Muscle of leg (tissue), 11 donors: ENCODE measurements around the gene NCS1. TPM values are rescaled to one million over a fixed set of nuclear protein-coding genes. Genes with fewer than 3 reads are reported as not detected.

Experiments used
- DNase-seq: peaks from one replicate; pipeline ENCODE4 v3.0.0; 2013
- H3K27ac ChIP-seq: one replicate; pipeline ENCODE4 v1.5.1; 2013; ENCODE audit warnings: mild to moderate bottlenecking, low read length, control low read depth
- H3K27me3 ChIP-seq: one replicate; pipeline ENCODE4 v1.6.1; 2013; ENCODE audit warnings: low read length; ENCODE audit not compliant: control insufficient read depth, insufficient read depth
- H3K36me3 ChIP-seq: one replicate; pipeline ENCODE4 v1.6.1; 2013; ENCODE audit warnings: low read length; ENCODE audit not compliant: control insufficient read depth, insufficient read depth
- H3K4me1 ChIP-seq: one replicate; pipeline ENCODE4 v1.6.1; 2013; ENCODE audit warnings: low read length; ENCODE audit not compliant: control insufficient read depth, insufficient read depth
- H3K4me3 ChIP-seq: one replicate; pipeline ENCODE4 v1.5.1; 2013; ENCODE audit warnings: low read length, control low read depth
- H3K9me3 ChIP-seq: replicated peaks from 2 replicates; pipeline ENCODE4 v1.6.1; 2013; ENCODE audit warnings: low read depth, low read length; ENCODE audit not compliant: control insufficient read depth
- WGBS: methylation state at CpG from one replicate; pipeline ENCODE4 v1.1.5; 2013; ENCODE audit warnings: missing lambda C conversion rate; ENCODE audit not compliant: insufficient coverage; 5-methylcytosine and 5-hydroxymethylcytosine counted together
- polyA plus RNA-seq, 8 donors: library from polyadenylated mRNA; unstranded; fragments of 120-200 nt; gene quantifications; one replicate each; pipeline versions ENCODE4 v1.2.1 to v1.2.3, GENCODE V29; 2013; ENCODE audit warnings: inconsistent platforms in 1 of 8, low replicate concordance in 1 of 8; ENCODE audit not compliant: insufficient read length in 8 of 8, insufficient read depth in 1 of 8
- total RNA-seq: library from RNA; stranded (reverse); fragments of 120-200 nt; gene quantifications from one replicate; pipeline ENCODE4 v1.2.4, GENCODE V29; 2013

NCS1 gene
- total and polyA plus RNA-seq, 9 donors, result 30.4 to 68.4 (median 60.2) TPM

DNA sequence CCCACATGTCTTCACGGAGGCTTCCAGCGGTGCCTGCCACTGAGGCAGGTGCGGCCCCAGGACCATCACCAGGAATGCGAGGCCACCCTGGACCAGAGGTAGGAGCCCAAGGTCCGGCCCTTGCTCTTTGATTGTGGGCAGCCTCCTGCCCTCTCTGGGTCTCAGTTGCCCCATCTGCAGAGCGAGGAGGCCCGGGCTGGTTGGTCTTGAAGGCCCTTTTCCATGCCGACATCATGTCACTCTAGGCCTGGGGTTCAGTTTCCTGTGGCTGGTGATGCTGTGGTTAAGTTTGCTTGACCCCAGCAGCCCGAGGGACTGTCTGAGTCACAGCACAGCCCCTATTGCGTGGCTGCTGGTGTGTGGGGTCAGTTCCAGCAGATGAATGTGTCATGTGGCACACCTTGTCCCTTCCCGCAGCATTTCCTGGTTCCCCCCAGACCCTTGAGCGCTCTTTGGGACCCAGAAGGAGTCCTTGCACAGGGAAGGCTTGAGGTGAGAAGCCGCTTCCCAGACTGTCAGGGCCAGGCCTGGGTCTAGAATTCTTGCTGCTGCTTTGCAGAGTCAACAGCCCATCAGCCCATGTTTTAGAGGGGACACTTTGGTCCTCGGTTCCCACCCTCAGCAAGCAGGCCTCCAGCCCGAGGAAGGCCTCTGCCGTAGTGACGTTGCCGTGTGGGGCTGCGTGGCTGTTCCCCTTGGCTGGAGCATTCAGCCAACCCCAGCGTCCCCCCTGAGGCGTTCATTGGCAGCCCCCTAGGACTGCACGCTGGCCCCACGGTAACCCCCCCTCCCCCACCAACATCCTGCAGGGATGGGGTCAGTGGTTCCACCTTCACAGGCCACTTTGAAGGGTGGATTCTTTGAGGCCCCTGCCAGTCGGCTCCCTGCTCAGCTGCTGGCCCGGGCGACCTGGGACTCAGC, 62.4 kb downstream of the NCS1 start:
- Histone ChIP-seq H3K4me1 (peaks cover 11% of the 10 kb centered on the region), H3K4me3 (no peak overlapping the region), H3K9me3 (no peaks in the 10 kb centered on the region), H3K27me3 (no peaks in the 10 kb centered on the region), H3K27ac (no peak overlapping the region), H3K36me3 (peaks cover 22% of the 10 kb centered on the region)
- no peak for DNase-seq
- 88% methylated on average over 15 of the region's 26 CpGs for WGBS

DNA sequence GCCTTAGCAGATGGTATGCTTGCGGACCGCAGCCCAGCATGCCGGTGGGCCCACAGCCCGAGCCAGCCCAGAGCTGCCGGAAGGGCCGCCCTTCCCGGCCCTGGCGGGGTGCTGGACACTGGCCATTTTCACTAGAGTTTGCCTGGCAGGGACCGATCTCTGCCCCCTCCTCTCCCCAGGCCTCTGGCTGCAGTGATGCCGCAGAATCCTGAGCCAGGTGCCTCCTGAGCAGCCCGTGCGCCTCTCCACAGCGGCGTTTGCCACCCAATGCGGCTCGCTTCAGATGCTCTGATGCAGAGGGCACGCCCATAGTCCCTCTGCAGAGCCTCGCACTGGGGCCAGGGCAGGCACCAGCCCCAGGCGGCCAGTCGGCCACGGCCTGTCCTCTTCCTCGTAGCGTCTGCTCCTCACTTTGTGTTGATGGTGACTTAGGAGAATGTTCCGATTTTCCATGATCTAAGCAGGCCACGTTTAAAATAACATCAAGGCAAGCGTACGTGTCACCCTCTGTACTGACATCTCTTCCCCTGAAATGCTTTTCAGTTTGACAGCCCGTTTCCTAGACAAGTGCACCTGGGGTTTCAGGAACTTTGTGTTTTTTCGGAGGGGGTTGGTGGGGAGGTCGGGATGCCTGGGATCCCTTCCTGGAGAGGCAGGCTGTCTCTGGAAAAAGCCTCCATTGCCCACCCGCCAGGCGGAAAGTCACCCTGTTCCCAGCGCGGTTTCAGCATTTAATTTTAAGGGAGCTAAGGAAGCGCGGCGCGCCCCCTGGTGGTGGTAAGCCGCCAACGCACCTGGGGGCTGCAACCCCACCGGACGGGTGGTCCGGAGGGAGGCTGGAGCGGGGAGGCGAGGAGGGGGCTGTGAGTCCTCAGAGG, 63.6 kb downstream of the NCS1 start:
- 45% methylated on average over 32 of the region's 45 CpGs for WGBS
- Histone ChIP-seq H3K27me3 (no peaks in the 10 kb centered on the region), H3K4me3 (no peak overlapping the region), H3K4me1 (peaks cover 12% of the 10 kb centered on the region), H3K27ac (no peak overlapping the region), H3K36me3 (peaks cover 22% of the 10 kb centered on the region), H3K9me3 (no peaks in the 10 kb centered on the region)
- DNase-seq, result peak; percentile 65

DNA sequence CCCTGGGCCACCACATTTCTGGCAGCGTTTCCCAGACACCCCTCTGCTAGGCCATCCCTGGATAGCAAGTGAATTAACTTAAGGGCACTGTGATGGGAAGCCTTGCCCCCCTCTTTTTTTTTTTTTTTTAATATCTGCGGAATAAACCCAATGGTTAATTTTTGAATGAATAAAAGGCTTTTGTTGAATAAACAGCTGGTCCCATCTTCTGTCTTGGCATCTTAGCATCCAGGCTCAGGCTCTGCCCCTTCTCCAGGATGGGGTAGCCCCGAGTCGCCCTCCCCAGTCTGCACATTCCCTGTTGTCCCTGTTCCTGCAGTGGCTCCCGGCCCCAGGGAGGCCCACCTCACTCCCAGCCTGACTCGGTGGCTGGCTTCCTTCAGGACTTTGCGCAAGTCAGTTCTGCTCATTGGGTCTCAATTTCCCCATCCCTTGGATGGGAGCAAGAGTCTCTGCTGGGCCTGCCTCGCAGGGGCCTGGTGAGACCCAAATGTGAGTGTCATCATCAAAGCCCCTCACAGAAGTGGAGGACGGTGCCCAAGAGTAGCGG, 64.3 kb downstream of the NCS1 start:
- Histone ChIP-seq H3K4me3 (no peak overlapping the region), H3K27me3 (no peaks in the 10 kb centered on the region), H3K36me3 (peaks cover 22% of the 10 kb centered on the region), H3K9me3 (no peaks in the 10 kb centered on the region), H3K4me1 (peaks cover 16% of the 10 kb centered on the region), H3K27ac (no peak overlapping the region)
- DNase-seq, result no peak
- WGBS, result 78% methylated on average over 7 of the region's 10 CpGs

DNA sequence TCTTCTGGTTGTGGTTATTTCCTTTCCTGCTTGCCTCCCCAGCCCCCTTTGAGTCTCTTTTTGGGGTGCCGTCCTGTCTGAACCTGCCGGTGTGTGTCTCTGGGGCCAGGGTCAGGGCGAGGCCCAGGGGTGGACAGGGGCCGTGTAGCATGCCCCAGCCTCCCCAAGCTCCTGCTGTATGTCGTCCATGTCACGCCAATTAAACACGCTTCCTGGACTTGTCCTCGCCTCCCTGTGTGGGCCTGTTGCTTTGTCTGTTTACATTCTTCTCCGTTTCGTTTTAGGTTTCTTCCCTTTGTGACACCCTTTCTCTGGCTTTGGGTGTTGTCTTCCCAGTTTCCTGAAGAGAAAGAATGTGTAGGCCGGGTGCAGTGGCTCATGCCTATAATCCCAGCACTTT, 64.9 kb downstream of the NCS1 start:
- no peak overlapping the region for H3K27ac ChIP-seq
- no peaks in the 10 kb centered on the region for H3K9me3 ChIP-seq
- H3K27me3 ChIP-seq, result no peaks in the 10 kb centered on the region
- DNase-seq, result no peak
- no peak overlapping the region for H3K4me3 ChIP-seq
- 74% methylated on average over 10 of the region's 11 CpGs for WGBS
- H3K4me1 ChIP-seq, result peaks cover 16% of the 10 kb centered on the region
- H3K36me3 ChIP-seq, result peaks cover 18% of the 10 kb centered on the region

DNA sequence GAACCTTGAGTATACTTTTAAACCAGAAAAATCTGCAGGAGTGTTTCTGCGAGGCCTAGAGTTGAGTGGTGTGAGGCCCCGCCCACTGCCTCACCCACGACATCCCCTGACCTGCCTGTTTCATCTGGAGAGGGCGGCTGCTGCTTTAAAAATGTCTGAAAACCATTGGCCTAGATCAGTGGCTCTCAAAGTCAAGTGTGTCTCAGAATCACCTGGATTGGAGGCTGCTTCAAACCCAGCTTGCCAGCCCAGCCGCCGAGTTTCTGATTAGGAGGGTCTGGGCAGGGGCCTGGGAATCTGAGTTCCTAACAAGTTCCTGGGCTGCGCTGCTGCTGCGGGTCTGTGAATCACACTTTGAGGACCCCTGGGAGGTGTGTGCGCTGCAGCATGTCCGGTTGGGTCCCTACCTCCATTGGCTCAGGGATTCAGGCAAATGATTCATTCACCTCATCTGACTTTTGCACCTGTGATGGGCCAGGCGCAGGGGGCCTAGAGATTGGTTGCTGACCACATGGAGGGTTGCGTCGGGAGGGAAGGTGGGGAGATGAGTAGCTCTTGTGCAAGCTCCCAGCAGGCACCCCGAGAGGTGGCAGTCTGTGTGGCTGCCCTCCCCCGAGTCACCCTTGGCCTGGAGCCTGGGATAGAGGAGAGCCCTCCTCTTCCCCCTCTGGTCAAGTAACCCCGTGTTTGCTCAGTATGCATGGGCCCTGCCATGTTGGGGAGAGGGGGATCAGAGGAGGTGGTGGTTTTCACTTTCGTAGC, 65.7 kb downstream of the NCS1 start:
- Histone ChIP-seq H3K27ac (no peak overlapping the region), H3K36me3 (peaks cover 13% of the 10 kb centered on the region), H3K4me1 (peaks cover 17% of the 10 kb centered on the region), H3K27me3 (no peaks in the 10 kb centered on the region), H3K9me3 (no peaks in the 10 kb centered on the region), H3K4me3 (no peak overlapping the region)
- 80% methylated on average over 12 of the region's 17 CpGs for whole genome bisulfite sequencing
- DNase-seq, result no peak

DNA sequence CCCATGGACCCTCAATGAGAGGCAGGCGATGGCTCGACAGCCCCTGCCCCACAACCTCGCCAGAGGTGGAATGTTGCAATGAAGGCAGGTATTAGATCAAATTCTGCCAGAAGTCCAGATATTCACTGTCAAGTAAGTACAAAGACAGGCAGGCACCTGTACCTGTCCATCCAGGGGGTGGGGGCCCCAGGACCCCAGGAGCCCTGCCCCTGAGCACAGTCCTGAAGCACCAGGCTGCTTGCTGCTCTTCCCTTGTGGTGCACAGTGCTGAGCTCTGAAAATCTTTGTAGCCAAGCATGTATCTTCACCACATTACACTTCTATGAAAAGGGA, 67.1 kb downstream of the NCS1 start:
- WGBS, result 66% methylated on average over 3 of the region's 3 CpGs
- Histone ChIP-seq H3K4me3 (no peak overlapping the region), H3K27ac (no peak overlapping the region), H3K36me3 (peaks cover 3% of the 10 kb centered on the region), H3K4me1 (peaks cover 22% of the 10 kb centered on the region), H3K27me3 (no peaks in the 10 kb centered on the region), H3K9me3 (no peaks in the 10 kb centered on the region)
- no peak for DNase-seq

DNA sequence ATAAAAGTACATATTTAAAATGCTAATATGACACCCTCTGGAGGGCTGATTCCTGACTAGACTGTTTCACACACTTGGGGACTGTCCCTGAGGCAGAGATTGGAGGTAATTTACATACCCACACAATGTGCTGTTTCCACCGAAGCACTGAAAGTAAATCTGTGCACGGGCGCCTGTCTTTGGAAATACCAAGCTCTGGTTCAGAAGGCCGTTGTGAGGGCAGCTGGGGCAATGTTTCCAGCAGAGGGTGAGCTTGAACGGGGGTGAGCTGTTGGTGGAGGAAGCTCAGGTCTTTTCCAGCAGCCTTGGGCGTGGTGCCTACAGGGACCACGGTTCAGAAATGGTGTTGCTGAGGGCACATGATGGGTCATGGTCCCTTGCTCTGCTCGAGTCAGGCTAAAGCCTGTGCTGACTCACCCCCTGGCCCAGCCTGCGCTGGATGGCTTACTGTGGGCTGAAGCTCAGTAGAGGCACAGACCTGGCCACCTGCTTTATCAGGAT, 67.6 kb downstream of the NCS1 start:
- no peak for DNase-seq
- H3K27ac ChIP-seq, result no peak overlapping the region
- 64% methylated on average over 8 of the region's 9 CpGs for WGBS
- H3K27me3 ChIP-seq, result no peaks in the 10 kb centered on the region
- H3K4me3 ChIP-seq, result no peak overlapping the region
- H3K36me3 ChIP-seq, result no peaks in the 10 kb centered on the region
- no peaks in the 10 kb centered on the region for H3K9me3 ChIP-seq
- H3K4me1 ChIP-seq, result peaks cover 22% of the 10 kb centered on the region

DNA sequence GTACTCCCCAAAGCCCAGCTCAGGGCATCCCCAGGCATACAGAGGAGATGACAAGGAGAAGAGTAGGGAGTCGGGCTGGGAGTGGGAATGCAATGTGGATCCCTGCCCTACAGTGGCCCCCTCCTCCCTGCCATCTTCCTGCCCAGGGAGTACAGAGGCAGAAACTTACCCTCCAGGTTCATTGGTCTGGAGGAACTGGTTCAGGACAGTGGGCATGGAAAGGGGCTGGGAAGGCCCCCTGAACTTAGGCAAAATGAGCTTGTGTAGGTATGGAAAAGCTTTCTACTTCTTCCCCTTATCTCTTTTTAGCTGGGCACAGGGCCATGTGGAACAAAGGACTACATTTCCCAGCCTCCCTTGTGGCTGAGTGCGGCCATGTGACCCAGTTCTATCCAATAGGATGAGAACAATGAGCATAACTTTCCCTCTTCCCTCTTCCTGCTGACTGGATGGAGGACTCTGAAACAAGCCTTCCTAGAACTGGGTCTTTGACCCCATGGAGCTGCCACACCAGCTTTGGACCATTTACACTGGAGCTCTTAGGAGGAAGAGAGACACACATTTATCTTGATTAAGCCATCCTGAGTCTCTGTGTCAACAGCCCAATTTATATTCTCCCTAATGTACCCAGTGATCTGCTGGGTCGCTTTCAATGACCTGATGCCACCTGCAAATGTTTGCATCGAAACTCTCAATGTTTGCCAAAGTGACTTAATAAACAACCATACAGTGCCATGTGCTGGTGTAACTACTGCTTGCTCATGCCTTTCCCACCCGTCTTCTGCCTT, 68.4 kb downstream of the NCS1 start:
- WGBS, result 67% methylated on average over 3 of the region's 5 CpGs

DNA sequence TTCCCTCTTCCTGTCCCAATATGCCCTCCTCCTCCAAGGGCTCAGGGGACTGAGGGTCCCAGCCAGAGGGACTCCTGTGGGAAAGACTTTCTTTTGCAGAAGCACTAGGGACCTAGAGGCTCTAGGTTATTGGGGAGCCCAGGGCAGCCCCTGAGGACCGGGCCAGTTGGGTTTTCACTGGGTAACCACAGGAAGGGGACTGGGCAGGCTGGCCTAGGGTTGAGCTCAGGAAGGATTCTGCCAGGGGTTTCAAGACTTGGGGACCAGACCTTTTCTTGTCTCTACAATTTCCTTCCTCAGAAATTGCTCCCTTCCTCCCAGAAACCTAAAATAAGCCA, 69.0 kb downstream of the NCS1 start:
- peaks cover 15% of the 10 kb centered on the region for H3K4me1 ChIP-seq
- 82% methylated on average over 1 of the region's 1 CpG for WGBS
- no peaks in the 10 kb centered on the region for H3K27me3 ChIP-seq
- no peaks in the 10 kb centered on the region for H3K9me3 ChIP-seq
- DNase-seq, result no peak
- no peak overlapping the region for H3K4me3 ChIP-seq
- H3K27ac ChIP-seq, result no peak overlapping the region
- H3K36me3 ChIP-seq, result no peaks in the 10 kb centered on the region

More for the DNA sequence above, 68.4 kb downstream of the NCS1 start:
- Histone ChIP-seq H3K9me3 (no peaks in the 10 kb centered on the region), H3K27me3 (no peaks in the 10 kb centered on the region), H3K27ac (no peak overlapping the region), H3K36me3 (no peaks in the 10 kb centered on the region), H3K4me3 (no peak overlapping the region), H3K4me1 (peaks cover 20% of the 10 kb centered on the region)
- DNase-seq, result peak; percentile 84
